PC-9 (cell line): ENCODE data around the gene FBF1. TPM values are rescaled to one million over a fixed set of nuclear protein-coding genes. Genes with fewer than 3 reads are reported as not detected.

Experiments
- BruUV-seq: library from RNA; stranded (reverse); fragments of 400-500 nt; replicated peaks from 2 replicates; lab custom pipeline; 2021; lab: Mats Ljungman, UMichigan
- CTCF ChIA-PET: fragments of 300-600 bp; sonication (Branson Sonifier 250); formaldehyde crosslinking; loops from one replicate; lab custom pipeline; 2022; ENCODE audit warnings: antibody characterized with exemption; lab: Charles Lee
- POLR2A ChIA-PET: fragments of 300-600 bp; sonication (Branson Sonifier 250); formaldehyde crosslinking; loops from one replicate; lab custom pipeline; 2022; ENCODE audit warnings: antibody characterized with exemption; ENCODE audit not compliant: unreplicated experiment; lab: Charles Lee
- DNase-seq, 2 experiments: peaks; one replicate each; pipeline versions ENCODE4 v3.0.0 to v3.0.0-alpha.2; 2015 to 2022; ENCODE audit warnings: mixed read lengths in 1 of 2
- H2AFZ ChIP-seq: fragments of 200-600 bp; sonication (generic); 2 replicates; pipeline ENCODE4 v1.8.1; 2017; ENCODE audit warnings: antibody characterized with exemption
- H3F3A ChIP-seq: fragments of 200-600 bp; sonication (generic); 2 replicates; pipeline ENCODE4 v1.8.1; 2017; ENCODE audit warnings: antibody characterized with exemption, mild to moderate bottlenecking, low read depth; ENCODE audit not compliant: insufficient read depth
- H3K27ac ChIP-seq: fragments of 200-600 bp; sonication (generic); 2 replicates; pipeline ENCODE4 v1.6.1; 2016; ENCODE audit warnings: mixed run types
- H3K27me3 ChIP-seq: fragments of 200-600 bp; sonication (generic); 2 replicates; pipeline ENCODE4 v1.6.1; 2016; ENCODE audit warnings: low read depth, mixed run types; ENCODE audit not compliant: insufficient read depth
- H3K36me3 ChIP-seq: fragments of 200-600 bp; sonication (generic); 2 replicates; pipeline ENCODE4 v1.6.1; 2016; ENCODE audit warnings: low read depth, mixed run types
- H3K4me1 ChIP-seq: fragments of 200-600 bp; sonication (generic); replicated peaks from 2 replicates; pipeline ENCODE4 v1.6.1; 2016; ENCODE audit warnings: mixed run types; ENCODE audit not compliant: insufficient read depth
- H3K4me2 ChIP-seq: fragments of 200-600 bp; sonication (generic); 2 replicates; pipeline ENCODE4 v1.6.1; 2017; ENCODE audit warnings: mixed run types
- H3K4me3 ChIP-seq: fragments of 200-600 bp; sonication (generic); 2 replicates; pipeline ENCODE4 v1.6.1; 2016; ENCODE audit warnings: mixed run types
- H3K79me2 ChIP-seq: fragments of 200-600 bp; sonication (generic); 2 replicates; pipeline ENCODE4 v1.6.1; 2017; ENCODE audit warnings: low read depth, mixed run types
- H3K9me2 ChIP-seq: fragments of 200-600 bp; sonication (generic); 2 replicates; pipeline ENCODE4 v1.8.1; 2017; ENCODE audit warnings: mild to moderate bottlenecking; ENCODE audit not compliant: insufficient read depth
- H3K9me3 ChIP-seq: fragments of 200-600 bp; sonication (generic); 2 replicates; pipeline ENCODE4 v1.8.1; 2016; ENCODE audit warnings: low read depth; ENCODE audit not compliant: insufficient read depth
- H4K20me1 ChIP-seq: fragments of 200-600 bp; sonication (generic); 2 replicates; pipeline ENCODE4 v1.8.1; 2017; ENCODE audit not compliant: insufficient read depth
- EZH2 ChIP-seq: fragments of 200-600 bp; sonication (generic); IDR thresholded peaks from 2 replicates; pipeline ENCODE4 v1.8.0; 2017; ENCODE audit warnings: antibody characterized with exemption, low read depth
- intact Hi-C: fragments of 100-400 bp; cut with micrococcal nuclease; formaldehyde crosslinking; loops from one replicate; pipeline ENCODE4 v1.10.0; 2022; ENCODE audit not compliant: unreplicated experiment
- total RNA-seq: library from RNA; stranded (reverse); gene quantifications from 2 replicates; pipeline ENCODE4 v1.2.3, GENCODE V29; 2021
- TF ChIP-seq, protein P1 (sequence below): fragments of 200-600 bp; sonication (generic); conservative IDR thresholded peaks from 2 replicates; pipeline ENCODE4 v1.6.1; 2017; ENCODE audit warnings: mixed run types, antibody characterized with exemption, mild to moderate bottlenecking, moderate library complexity

The FBF1 gene
- total RNA-seq, 1 experiment from 2014 or later, result 22.5 TPM

DNA sequence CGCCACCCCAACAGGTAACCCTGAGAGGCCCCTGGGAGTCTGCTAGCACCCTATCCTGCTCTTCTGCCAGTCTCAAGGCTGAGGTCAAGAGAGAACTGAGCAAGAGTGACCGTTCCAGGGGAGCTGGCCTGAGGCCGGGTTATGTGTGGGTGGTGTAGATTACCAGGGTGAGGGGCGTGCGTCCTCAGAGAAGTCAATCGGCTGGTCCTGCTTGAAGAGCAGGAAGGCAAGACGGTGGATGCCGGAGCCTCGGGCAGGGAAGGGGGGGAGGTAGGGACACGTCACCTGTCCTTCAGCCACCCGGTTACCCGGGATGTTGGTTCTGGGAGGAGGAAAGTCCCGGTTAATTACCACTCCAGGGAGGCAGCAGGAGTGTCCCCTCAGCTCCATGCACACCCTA, 41.5 kb downstream of the FBF1 start:
- no TSS peak for BruUV-seq
- intact Hi-C loops, result no loop called here
- CTCF ChIA-PET, result no interaction called here

DNA sequence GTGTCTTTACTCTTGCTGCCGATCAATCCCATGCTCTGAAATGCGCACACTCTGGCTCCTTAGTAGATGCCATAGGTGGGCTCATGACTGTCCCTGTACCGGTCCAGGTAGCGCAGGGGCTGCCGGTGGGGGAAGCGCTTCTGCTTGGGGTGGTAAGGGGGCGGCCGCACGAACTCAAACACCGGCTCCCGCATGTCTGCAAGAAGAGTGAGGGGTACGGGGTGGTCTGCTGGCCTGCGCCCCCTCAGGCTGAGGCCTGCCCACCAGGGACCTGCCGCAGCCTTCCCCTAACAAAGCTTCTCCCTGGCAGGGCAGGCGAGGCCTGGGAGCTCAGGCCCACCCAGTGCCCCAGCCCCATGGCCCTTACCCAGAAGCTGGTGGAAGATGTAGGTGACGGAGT, 42.1 kb downstream of the FBF1 start:
- ChIA-PET CTCF (no interaction called here), POLR2A (no interaction called here)
- Histone ChIP-seq H3K27ac (no peak overlapping the region), H3K27me3 (no peaks in the 10 kb centered on the region), H3K79me2 (peaks cover 40% of the 10 kb centered on the region), H4K20me1 (no peaks in the 10 kb centered on the region), H3K4me2 (no peak overlapping the region), H3K4me1 (peaks cover 14% of the 10 kb centered on the region), H3K4me3 (no peak overlapping the region), H3K36me3 (peaks cover 14% of the 10 kb centered on the region; the same call in 1 of the 2 replicates), H3K9me2 (no peaks in the 10 kb centered on the region), H3F3A (peaks cover 21% of the 10 kb centered on the region; the same call in 1 of the 2 replicates), H3K9me3 (no peaks in the 10 kb centered on the region), H2AFZ (no peak overlapping the region)
- intact Hi-C loops, result no loop called here
- DNase-seq, result no peak
- BruUV-seq, result TSS peak; percentile 3
- TF ChIP-seq EZH2, result no peak
- TF ChIP-seq, protein P1, sequence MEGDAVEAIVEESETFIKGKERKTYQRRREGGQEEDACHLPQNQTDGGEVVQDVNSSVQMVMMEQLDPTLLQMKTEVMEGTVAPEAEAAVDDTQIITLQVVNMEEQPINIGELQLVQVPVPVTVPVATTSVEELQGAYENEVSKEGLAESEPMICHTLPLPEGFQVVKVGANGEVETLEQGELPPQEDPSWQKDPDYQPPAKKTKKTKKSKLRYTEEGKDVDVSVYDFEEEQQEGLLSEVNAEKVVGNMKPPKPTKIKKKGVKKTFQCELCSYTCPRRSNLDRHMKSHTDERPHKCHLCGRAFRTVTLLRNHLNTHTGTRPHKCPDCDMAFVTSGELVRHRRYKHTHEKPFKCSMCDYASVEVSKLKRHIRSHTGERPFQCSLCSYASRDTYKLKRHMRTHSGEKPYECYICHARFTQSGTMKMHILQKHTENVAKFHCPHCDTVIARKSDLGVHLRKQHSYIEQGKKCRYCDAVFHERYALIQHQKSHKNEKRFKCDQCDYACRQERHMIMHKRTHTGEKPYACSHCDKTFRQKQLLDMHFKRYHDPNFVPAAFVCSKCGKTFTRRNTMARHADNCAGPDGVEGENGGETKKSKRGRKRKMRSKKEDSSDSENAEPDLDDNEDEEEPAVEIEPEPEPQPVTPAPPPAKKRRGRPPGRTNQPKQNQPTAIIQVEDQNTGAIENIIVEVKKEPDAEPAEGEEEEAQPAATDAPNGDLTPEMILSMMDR, result no peak

More for the DNA sequence above, 41.5 kb downstream of the FBF1 start:
- H3K4me1 ChIP-seq, result peaks cover 16% of the 10 kb centered on the region
- DNase-seq, result no peak
- H3F3A ChIP-seq, result peaks cover 27% of the 10 kb centered on the region; the same call in 1 of the 2 replicates
- H3K4me2 ChIP-seq, result no peak overlapping the region
- no peaks in the 10 kb centered on the region for H4K20me1 ChIP-seq
- H2AFZ ChIP-seq, result no peak overlapping the region
- TF ChIP-seq, protein P1, result no peak
- TF ChIP-seq EZH2, result no peak
- H3K79me2 ChIP-seq, result peaks cover 43% of the 10 kb centered on the region
- POLR2A ChIA-PET, result no interaction called here
- H3K4me3 ChIP-seq, result no peak overlapping the region
- no peak overlapping the region for H3K27ac ChIP-seq
- H3K27me3 ChIP-seq, result no peaks in the 10 kb centered on the region
- no peaks in the 10 kb centered on the region for H3K9me3 ChIP-seq
- peaks cover 14% of the 10 kb centered on the region; the same call in 1 of the 2 replicates for H3K36me3 ChIP-seq
- no peaks in the 10 kb centered on the region for H3K9me2 ChIP-seq

DNA sequence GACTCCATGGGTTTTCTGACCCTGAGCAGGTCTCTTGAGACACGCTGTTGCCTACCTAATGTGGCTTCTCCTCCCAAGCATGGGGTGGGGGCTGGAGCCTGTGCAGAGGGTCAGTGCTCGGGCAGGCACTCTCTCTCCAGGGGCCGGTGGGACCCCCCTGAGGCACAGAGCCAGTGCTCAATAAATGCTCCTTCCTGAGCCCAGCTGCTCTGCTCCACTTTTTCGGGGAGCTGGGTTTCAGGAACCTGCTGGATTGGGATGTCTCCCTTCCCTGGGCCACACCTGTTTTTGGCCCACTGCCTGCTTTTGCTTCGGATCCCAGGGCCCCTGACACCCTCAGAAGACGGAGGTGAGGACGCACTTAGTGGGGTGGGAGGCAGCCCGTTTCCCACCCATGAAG, 42.8 kb downstream of the FBF1 start:
- ChIA-PET CTCF (no interaction called here), POLR2A (no interaction called here)
- Histone ChIP-seq H4K20me1 (no peaks in the 10 kb centered on the region), H3K79me2 (peaks cover 33% of the 10 kb centered on the region), H3K27ac (no peak overlapping the region), H3K27me3 (no peaks in the 10 kb centered on the region), H3K4me2 (no peak overlapping the region), H3K4me3 (no peak overlapping the region), H3K4me1 (peaks cover 7% of the 10 kb centered on the region), H3K9me2 (no peaks in the 10 kb centered on the region), H3K36me3 (peaks cover 14% of the 10 kb centered on the region; the same call in 1 of the 2 replicates), H3F3A (peaks cover 18% of the 10 kb centered on the region; the same call in 1 of the 2 replicates), H3K9me3 (no peaks in the 10 kb centered on the region), H2AFZ (no peak overlapping the region)
- DNase-seq, result no peak
- intact Hi-C loops, result no loop called here
- TF ChIP-seq, protein P1, result no peak
- no peak for TF ChIP-seq EZH2
- BruUV-seq, result no TSS peak
